SJSA1 (cell line): ENCODE data around the gene KRTAP12-3. TPM values are rescaled to one million over a fixed set of nuclear protein-coding genes. Genes with fewer than 3 reads are reported as not detected.
A peak's percentile ranks its signal among the peaks of the same experiment; 100 is the strongest.
"Not testable (repeated sequence)": the region's sequence is repeated elsewhere in the genome, so short reads cannot be mapped to it uniquely, and the experiment has no call there.

Source experiments
- DNase-seq, 2 experiments: peaks; one replicate each; pipeline ENCODE4 v3.0.0-alpha.2; 2015 to 2020; ENCODE audit warnings: low spot score in 2 of 2, low read depth in 1 of 2
- H3K27ac ChIP-seq: fragments of 250-450 bp; sonication (Bioruptor Pico); 2 replicates; pipeline ENCODE4 v1.5.1; 2020; ENCODE audit warnings: mild to moderate bottlenecking, moderate library complexity
- H3K27me3 ChIP-seq: fragments of 250-450 bp; sonication (Bioruptor Pico); replicated peaks from 2 replicates; pipeline ENCODE4 v1.5.1; 2020; ENCODE audit warnings: mild to moderate bottlenecking, moderate library complexity
- H3K36me3 ChIP-seq: fragments of 250-450 bp; sonication (Bioruptor Pico); 2 replicates; pipeline ENCODE4 v1.5.1; 2020; ENCODE audit warnings: mild to moderate bottlenecking
- H3K4me1 ChIP-seq: fragments of 250-450 bp; sonication (Bioruptor Pico); replicated peaks from 2 replicates; pipeline ENCODE4 v1.6.1; 2021; ENCODE audit warnings: mild to moderate bottlenecking
- H3K4me3 ChIP-seq: fragments of 250-450 bp; sonication (Bioruptor Pico); 2 replicates; pipeline ENCODE4 v1.5.1; 2020; ENCODE audit warnings: mild to moderate bottlenecking
- H3K9me3 ChIP-seq: fragments of 250-450 bp; sonication (Bioruptor Pico); replicated peaks from 2 replicates; pipeline ENCODE4 v1.5.1; 2020; ENCODE audit warnings: mild to moderate bottlenecking
- total RNA-seq: library from RNA; depleted of rRNA; stranded (reverse); fragments of >200 nt; shearing (Covaris generic); gene quantifications from 2 replicates; pipeline ENCODE4 v1.2.3, GENCODE V29; 2014

The KRTAP12-3 gene
- total RNA-seq, 1 experiment from 2014 or later: not detected

DNA sequence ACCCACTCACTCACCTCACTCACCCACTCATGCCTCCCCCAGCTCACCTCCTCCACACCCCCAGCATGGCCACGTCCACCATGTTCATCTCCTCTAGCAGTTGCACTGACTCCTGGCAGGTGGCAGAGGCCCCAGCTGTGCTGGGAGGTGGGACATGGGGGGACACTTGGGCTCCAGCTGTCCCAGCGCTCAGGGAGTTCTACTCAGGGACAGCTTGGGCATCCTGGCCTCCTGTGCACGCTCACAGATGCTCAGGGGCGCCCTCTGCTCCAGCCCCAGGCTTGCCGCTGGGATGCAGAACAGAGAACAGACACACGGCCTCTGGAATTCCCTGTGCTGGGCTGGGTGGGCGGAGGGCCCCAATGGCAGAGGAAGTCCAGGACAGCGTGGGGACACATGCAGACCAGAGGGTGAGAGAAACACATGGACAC lies 40.6 kb upstream of the KRTAP12-3 start:
- Histone ChIP-seq H3K4me1 (no peaks in the 10 kb centered on the region), H3K4me3 (no peak overlapping the region), H3K36me3 (no peaks in the 10 kb centered on the region), H3K27me3 (peaks cover 4% of the 10 kb centered on the region; the same call in 1 of the 2 replicates), H3K27ac (no peak overlapping the region), H3K9me3 (peaks cover 6% of the 10 kb centered on the region)
- no peak for DNase-seq

DNA sequence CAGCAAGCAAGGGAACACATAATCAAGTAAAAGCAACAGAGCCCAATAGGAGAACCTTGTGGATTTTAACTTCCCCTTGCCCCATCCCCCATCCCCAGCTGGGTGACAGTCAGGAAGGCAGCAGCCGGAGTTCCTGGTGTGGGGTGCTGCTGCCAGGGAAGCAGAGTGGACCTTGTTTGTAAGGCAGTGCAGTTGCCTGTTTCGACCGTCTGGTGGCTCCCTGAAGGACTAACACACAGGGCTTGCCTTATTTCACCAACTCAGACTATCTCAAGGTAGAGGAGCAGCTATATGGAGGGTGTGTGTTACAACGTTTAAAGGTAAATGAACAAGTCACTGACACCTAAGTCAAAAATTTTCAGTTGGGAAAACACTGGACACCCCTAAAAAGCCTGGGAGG lies 39.2 kb upstream of the KRTAP12-3 start:
- peaks cover 6% of the 10 kb centered on the region for H3K9me3 ChIP-seq
- H3K4me3 ChIP-seq: no peak overlapping the region
- no peak overlapping the region for H3K27ac ChIP-seq
- peaks cover 4% of the 10 kb centered on the region; the same call in 1 of the 2 replicates for H3K27me3 ChIP-seq
- no peak for DNase-seq
- H3K36me3 ChIP-seq: no peaks in the 10 kb centered on the region
- no peaks in the 10 kb centered on the region for H3K4me1 ChIP-seq

GRCh38 chr21:44618909-44619308 lies 38.8 kb upstream of the KRTAP12-3 start:
- Histone ChIP-seq H3K27me3 (peaks cover 4% of the 10 kb centered on the region; the same call in 1 of the 2 replicates), H3K27ac (no peak overlapping the region), H3K4me3 (no peak overlapping the region), H3K36me3 (no peaks in the 10 kb centered on the region), H3K9me3 (peaks cover 6% of the 10 kb centered on the region), H3K4me1 (no peaks in the 10 kb centered on the region)
- DNase-seq: no peak

DNA sequence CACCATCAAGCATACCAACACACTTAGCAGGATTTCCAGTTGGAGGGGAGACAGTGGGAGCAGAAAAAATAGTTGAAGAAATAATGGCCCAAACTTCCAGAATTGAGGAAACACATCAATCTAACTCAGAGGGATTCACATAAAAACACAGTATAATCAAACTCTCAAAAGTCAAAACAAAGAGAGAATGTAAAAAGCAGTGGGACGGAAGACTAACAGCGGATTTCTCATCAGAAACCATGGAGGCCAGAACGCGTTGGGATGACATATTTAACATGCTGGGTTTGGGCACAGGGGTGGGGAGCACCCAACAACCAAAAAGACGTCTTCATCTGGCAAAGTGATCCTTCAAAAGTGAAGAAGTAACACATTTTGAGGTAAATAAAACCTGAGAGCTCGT lies 37.8 kb upstream of the KRTAP12-3 start:
- no peak overlapping the region for H3K27ac ChIP-seq
- no peak overlapping the region for H3K4me3 ChIP-seq
- no peaks in the 10 kb centered on the region for H3K4me1 ChIP-seq
- peaks cover 4% of the 10 kb centered on the region; the same call in 1 of the 2 replicates for H3K27me3 ChIP-seq
- H3K9me3 ChIP-seq: peaks cover 13% of the 10 kb centered on the region
- DNase-seq: no peak
- H3K36me3 ChIP-seq: no peaks in the 10 kb centered on the region

- no peak overlapping the region for H3K27ac ChIP-seq
- H3K27me3 ChIP-seq: no peaks in the 10 kb centered on the region
- no peaks in the 10 kb centered on the region for H3K36me3 ChIP-seq
- peaks cover 14% of the 10 kb centered on the region for H3K9me3 ChIP-seq
- no peak for DNase-seq
- H3K4me3 ChIP-seq: no peak overlapping the region
- H3K4me1 ChIP-seq: no peaks in the 10 kb centered on the region
Observed at GRCh38 chr21:44623575-44623974, 34.2 kb upstream of the KRTAP12-3 start.

- no peak overlapping the region for H3K27ac ChIP-seq
- no peak overlapping the region for H3K4me3 ChIP-seq
- no peaks in the 10 kb centered on the region for H3K27me3 ChIP-seq
- peaks cover 7% of the 10 kb centered on the region for H3K9me3 ChIP-seq
- DNase-seq: no peak
- no peaks in the 10 kb centered on the region for H3K36me3 ChIP-seq
- no peaks in the 10 kb centered on the region for H3K4me1 ChIP-seq
Observed at GRCh38 chr21:44625756-44626155, 32.0 kb upstream of the KRTAP12-3 start.

DNA sequence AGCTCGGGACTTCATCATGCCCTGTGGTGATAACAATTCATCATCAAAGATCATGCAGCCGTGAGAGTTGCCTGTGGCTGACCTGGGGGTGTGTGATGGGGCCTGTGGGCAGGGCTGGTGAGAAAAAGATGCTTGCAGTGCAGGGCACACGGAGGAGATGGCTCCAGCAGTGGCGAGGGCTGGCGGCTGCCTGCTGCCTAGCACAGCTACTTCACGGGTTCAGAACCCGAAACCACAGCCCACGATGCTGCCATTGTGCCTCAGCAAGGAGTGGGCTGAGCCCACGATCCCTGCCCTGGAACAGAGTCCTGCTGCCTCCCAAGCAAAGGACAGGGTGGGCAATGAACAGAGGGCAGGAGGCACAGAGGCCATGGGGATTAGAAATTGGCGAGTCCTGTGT lies 31.5 kb upstream of the KRTAP12-3 start:
- no peaks in the 10 kb centered on the region for H3K27me3 ChIP-seq
- peaks cover 7% of the 10 kb centered on the region for H3K9me3 ChIP-seq
- no peak overlapping the region for H3K27ac ChIP-seq
- H3K36me3 ChIP-seq: no peaks in the 10 kb centered on the region
- no peak for DNase-seq
- H3K4me3 ChIP-seq: no peak overlapping the region
- H3K4me1 ChIP-seq: no peaks in the 10 kb centered on the region

- Histone ChIP-seq H3K36me3 (no peaks in the 10 kb centered on the region), H3K27ac (no peak within 1 kb of the TSS), H3K27me3 (no peaks in the 10 kb centered on the region), H3K4me1 (no peaks in the 10 kb centered on the region), H3K4me3 (no peak within 1 kb of the TSS), H3K9me3 (peaks cover 10% of the 10 kb centered on the region)
- no peak for DNase-seq
Observed at GRCh38 chr21:44626673-44627143, 31.0 kb upstream of the KRTAP12-3 start, which contains the start of gene KRTAP10-9. TSS of gene KRTAP10-9 (plus strand) at chr21:44627093. CDS start at chr21:44627172, 79 bp downstream.

- not testable (repeated sequence) for H3K4me3 ChIP-seq, H3K4me1 ChIP-seq, H3K36me3 ChIP-seq, DNase-seq, H3K27ac ChIP-seq, H3K27me3 ChIP-seq
- peaks cover 12% of the 10 kb centered on the region for H3K9me3 ChIP-seq
Observed at GRCh38 chr21:44627181-44627822, 30.4 kb upstream of the KRTAP12-3 start.

GRCh38 chr21:44627831-44628233 lies 29.9 kb upstream of the KRTAP12-3 start:
- peaks cover 12% of the 10 kb centered on the region for H3K9me3 ChIP-seq
- not testable (repeated sequence) for H3K27ac ChIP-seq, DNase-seq, H3K36me3 ChIP-seq, H3K27me3 ChIP-seq, H3K4me3 ChIP-seq, H3K4me1 ChIP-seq

DNA sequence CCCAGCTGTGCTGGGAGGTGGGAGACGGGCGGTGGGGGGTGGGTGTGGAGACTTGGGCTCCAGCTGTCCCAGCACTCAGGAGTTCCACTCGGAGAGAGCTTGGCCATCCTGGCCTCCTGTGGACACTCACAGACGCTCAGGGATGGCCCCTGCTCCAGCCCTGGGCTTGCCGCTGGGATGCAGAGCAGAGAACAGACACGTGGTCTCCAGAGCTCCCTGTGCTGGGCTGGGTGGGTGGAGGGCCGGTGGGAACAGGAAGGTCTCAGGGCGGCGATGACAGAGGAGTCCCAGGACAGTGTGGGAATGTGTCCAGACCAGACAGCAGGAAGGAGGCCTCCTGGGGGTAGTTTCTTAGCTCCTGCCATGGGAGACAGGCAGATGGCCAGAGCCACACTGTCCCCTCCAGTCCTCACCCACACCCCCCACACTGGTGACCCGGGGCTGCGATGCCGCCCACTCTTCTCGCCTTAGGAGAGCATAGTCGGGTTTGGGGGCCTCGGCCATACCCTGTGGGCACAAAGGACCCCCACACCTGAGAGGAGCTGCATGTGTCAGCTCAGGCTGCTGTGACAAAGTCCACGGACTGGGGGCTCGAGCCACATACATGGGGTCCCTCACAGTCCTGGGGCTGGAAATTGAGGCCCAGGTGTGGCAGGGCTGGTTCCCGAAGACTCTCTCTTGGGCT lies 28.9 kb upstream of the KRTAP12-3 start:
- no peaks in the 10 kb centered on the region for H3K36me3 ChIP-seq
- H3K4me1 ChIP-seq: no peaks in the 10 kb centered on the region
- no peak overlapping the region for H3K27ac ChIP-seq
- no peak for DNase-seq
- no peak overlapping the region for H3K4me3 ChIP-seq
- H3K9me3 ChIP-seq: peaks cover 12% of the 10 kb centered on the region
- no peaks in the 10 kb centered on the region for H3K27me3 ChIP-seq

DNA sequence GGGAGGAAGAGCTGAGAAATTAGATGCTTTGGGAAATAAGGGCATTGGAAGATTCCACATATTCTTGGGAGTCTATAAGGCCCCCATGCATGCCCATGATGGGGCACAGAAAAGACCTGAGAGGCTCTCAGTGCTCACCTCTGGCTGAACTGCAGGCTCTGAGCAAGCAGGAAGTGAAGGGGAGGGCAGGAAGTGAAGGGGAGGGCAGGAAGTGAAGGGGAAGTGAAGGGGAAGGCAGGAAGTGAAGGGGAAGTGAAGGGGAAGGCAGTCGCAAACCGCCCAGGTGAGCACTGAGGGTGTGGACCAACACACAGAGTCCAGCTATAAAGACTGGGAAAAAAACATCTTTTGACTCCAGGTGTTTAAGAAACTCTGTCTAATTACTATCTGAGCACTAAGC lies 27.3 kb upstream of the KRTAP12-3 start:
- Histone ChIP-seq H3K9me3 (peaks cover 5% of the 10 kb centered on the region), H3K27me3 (no peaks in the 10 kb centered on the region), H3K4me3 (no peak overlapping the region), H3K27ac (no peak overlapping the region), H3K4me1 (no peaks in the 10 kb centered on the region), H3K36me3 (no peaks in the 10 kb centered on the region)
- no peak for DNase-seq

DNA sequence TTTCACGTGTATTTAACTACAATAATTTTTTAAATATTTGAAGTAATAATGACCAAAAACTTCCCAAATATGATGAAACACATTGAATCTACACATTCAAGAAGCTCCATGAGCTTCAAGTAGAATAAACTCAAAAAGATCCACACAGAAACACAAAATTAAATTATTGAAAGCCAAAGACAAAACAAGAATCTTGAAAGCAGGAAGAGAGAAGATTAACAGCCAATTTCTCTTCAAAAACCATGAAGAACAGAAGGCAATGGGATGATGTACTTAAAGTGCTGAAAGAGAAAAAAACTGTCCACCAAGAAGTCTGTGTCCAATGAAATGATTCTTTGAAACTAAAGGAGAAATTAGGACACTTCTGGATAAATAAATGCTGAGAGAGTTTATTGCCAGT lies 25.7 kb upstream of the KRTAP12-3 start:
- H3K27me3 ChIP-seq: no peaks in the 10 kb centered on the region
- no peaks in the 10 kb centered on the region for H3K36me3 ChIP-seq

DNA sequence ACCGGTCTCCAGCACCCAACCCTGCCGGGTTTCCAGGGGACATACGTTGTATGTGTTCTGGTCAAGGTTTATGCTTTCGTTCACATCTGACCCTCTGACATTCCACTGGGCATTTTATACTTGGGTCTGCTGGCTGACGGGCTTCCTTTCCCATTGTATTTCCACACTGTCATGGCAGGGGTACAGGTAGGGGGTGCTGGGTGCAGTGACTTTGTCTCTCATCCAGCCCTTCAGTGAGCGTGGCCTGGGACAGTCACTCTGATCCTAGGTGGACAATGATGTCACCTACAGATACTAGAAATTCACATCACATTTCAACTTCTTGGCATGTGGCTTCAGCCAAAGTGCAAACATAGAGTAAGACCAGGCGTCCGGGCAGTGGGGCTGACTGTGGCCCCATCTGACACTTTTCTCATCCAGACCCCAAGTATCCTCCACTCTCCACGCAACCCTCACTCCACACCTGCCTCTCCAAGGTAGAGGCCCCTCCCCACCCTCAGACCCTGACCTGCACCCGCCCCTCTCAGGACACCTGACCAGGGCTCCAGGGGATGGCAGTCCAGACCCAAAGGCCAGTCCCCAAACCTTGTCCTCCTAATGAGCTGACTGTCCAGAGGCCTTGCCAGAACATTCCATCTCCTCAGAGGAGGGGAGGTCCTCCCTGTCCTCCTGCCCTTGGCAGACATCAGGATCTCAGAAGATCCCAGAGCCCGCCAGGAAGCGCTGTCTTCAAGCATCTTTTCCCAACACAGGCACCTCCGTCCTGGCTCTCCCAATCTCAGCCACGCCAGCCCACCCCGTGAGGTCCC lies 21.3 kb upstream of the KRTAP12-3 start:
- no peak overlapping the region for H3K4me3 ChIP-seq
- peak in 1 of 2 experiments; percentile 37 for DNase-seq
- H3K9me3 ChIP-seq: peaks cover 5% of the 10 kb centered on the region
- H3K27me3 ChIP-seq: no peaks in the 10 kb centered on the region
- no peaks in the 10 kb centered on the region for H3K4me1 ChIP-seq
- no peaks in the 10 kb centered on the region for H3K36me3 ChIP-seq
- H3K27ac ChIP-seq: no peak overlapping the region

More for the DNA sequence above, 25.7 kb upstream of the KRTAP12-3 start:
- no peak for DNase-seq
- no peak overlapping the region for H3K27ac ChIP-seq
- no peak overlapping the region for H3K4me3 ChIP-seq
- H3K9me3 ChIP-seq: peaks cover 5% of the 10 kb centered on the region
- H3K4me1 ChIP-seq: no peaks in the 10 kb centered on the region
